HG03045 (cell line): ENCODE measurements around the gene POU2AF3.

Experiments
- ATAC-seq: cut with Tn5 transposase; IDR thresholded peaks from one replicate; pipeline ENCODE4 v1.9.1; 2021; ENCODE audit warnings: mild to moderate bottlenecking, moderate library complexity; ENCODE audit not compliant: unreplicated experiment

The POU2AF3 gene

DNA sequence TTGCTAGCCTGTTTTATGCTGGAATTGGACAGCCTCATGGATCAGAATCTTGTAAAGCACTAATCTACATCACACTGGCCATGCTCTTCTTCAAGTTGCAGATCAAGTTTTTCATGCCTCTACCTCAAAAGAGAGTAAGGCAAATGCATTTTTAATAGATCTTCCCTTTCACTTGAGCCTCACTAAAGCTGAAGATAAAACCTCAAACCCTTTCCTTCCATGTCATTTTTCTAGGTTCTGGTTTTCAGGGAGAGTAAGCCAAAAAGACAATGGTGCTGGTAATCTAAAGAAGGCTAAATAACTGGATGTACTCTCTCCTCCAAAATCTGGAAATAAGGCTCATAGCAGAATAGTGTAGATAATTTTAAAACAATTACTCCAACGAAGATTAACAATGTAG is 52.5 kb downstream of the POU2AF3 start:
- no peak for ATAC-seq

DNA sequence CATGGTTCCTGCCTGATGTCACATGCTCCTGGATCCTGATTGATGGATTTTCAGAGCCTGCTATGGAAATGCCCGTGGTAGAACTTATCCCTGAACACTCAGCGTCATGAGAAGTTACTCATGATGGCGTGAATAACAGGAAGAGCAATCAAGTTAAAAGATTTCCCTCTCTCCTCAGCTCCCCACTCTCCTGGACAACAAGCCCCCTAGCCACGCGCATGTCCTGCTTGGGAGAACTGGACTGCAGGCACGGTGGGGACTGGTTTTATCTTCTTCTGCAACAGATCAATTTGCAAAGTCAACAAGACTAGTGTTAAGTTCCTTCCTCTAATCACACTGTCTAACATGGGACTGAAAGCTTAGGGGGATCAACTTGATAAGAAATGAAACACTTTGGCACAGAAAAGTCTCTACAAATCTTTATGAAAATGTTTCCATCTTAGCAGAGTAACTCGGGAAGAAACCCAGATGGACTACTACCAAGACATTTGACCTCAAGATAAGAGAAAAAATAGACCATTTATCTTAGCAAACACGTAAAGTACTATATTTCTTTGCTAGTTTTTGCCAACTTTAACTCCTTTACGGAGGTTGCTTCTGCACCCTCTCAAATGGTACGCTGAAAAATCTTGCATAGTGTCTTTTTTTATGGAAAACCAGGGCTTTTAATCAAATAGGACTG is 53.2 kb downstream of the POU2AF3 start:
- ATAC-seq: no peak

DNA sequence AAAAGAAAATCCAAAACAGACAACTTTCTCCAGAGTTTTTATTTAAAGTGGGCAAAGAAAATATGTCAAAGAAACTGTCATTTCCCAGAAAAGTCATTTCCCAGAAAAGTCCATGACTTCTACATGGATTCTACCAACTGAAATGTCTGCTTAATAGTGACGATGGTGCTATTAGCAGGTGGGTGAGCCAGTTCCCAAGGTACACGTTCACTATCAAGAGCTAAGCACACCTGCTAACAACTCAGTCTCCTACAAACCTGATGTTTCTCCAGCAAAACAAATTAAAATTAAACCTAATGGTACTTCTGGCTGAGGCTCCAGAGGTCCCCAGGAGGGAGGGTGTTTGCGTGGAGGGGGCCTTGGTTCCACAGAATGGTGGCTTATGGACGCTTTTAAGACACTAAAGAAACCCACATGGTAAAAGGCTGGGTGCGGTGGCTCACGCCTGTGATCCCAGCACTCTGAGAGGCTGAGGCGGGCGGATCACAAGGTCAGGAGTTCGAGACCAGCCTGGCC is 53.9 kb downstream of the POU2AF3 start:
- ATAC-seq: no peak

DNA sequence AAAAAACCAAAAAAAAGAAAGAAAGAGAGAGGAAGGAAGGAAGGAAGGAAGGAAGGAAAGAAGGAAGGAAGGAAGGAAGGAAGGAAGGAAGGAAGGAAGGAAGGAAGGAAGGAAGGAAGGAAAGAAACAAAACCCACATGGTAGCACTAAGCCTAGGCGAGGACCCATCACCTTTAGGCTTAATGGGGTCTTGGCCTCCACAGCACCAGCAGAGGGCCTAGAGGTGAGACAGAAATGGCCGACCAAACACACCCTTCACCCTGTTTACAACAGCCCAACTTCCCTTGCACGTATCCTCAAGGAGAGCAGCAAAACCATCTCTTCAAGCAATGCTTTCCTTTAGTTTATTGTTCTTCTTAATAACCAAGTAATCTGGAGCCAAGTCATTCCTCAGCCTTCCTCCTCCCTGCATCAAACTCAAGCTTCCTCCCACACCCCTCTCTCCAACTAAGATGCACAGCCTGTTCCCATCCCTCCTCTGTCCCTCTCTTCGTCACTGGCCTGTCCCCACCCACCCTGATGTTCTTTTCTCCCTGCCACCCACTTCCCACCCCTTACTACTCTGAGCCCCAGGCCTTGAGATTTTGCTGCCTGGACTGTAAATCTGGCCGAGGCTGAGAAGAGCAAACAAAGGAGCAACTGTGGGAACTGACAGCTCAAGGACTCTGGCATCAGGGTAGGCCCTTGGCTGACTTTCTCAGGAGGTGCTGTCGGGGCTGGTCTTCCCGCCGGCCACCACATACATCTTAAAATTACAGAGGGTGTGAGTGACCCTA is 54.8 kb downstream of the POU2AF3 start:
- ATAC-seq: no peak

DNA sequence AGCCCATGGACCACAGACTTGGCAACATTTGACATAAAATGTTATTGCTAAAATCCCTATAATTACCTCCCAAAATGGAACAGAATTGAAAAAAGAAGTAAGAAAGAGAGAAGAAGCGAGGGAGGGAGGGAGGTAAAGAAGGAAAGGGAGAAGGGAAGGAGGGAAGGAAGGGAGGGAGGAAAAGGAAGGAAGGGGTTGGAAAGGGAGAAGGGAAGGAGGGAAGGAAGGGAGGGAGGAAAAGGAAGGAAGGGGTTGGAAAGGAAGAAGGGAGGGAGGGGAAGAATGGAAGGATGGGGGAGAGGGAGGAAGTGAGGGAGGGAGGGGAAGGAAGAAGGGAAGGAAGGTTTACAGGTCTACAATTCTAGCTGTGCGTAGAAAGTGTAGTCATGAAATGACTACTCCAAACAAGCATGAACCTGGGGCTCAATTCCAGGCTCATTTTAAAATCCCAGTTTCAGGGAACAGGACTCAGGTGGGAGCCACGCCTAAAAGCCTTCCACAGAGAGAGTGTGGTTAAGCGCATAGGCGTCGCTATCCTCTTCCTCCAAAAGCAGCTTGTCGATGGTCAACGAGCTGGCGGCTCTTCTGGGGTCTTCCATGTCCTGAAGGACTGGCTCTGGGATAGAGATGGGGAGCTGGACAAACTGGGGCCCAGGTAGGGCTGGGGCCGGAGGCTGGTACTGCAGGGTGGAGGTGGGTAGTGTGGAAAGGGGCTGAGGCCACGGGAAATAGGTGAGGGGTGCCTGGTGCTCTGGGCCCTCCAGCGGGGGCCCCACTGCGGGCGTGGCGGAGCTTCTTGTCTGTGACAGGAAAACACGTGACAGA is 55.6 kb downstream of the POU2AF3 start:
- ATAC-seq: no peak

DNA sequence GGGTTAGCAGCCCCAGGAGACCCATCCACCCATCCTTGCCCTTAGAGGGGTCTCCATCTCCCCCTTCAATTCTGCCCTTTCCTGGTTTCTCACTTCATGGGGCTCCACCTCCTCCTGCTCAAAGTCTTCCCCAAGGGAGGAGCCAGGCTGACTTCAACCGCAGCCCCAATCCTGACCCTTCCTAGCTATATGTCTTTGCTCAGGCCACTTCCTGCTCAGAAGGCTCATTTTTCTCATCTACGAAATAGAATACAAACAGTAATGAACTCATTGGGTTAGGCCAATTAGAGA is 56.2 kb downstream of the POU2AF3 start:
- ATAC-seq: no peak

DNA sequence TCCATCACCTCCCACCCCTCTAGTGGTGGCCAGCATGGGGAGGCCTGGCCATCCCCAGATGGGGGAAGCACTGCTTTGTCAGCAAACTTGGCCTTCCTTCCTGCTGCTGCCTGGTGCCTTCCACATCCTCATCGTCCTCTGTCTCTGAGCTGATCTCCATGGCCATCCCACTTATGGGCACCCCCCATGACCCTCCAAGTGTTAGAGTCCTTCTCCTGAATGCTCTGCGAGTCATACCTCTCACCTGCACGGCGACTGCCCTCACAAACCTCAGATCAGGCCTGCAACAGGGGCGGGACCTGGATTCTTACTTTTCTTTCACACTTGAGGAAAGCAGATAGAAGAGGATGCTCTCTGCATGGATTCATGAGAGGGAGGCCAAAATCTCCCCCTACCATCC is 56.8 kb downstream of the POU2AF3 start:
- ATAC-seq: no peak

DNA sequence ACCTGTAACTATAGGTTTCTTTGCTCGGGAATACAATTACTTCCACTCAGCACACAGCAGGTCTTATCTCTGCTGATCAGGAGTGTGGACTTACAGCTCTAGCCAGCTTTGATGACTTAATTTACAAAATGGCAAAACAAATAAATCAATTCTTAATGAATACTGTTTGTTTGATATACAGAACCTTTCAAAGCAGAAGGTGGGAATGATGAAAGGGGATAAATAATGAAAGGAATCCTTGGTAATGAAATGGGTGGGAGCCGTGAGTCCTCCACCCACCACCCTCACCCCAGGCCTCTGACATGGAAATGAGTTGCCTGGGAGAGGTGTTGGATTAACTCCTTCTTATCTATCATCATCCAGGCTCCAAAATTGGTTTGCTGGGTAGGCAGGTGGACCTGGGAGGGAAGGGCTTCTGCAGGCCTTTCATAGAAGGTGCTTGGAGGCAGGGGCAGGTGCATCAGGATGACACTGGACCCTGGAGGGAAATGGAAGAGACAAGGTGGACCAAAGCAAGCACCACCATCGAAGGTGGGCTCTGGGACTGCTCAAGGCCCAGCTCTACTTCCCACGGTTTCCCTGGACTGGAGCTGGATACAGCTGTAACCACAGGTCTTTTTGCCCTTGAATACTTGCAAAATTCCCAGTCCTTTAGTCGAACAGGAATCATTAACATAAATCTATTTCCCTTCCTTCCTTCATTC is 57.8 kb downstream of the POU2AF3 start:
- no peak for ATAC-seq

DNA sequence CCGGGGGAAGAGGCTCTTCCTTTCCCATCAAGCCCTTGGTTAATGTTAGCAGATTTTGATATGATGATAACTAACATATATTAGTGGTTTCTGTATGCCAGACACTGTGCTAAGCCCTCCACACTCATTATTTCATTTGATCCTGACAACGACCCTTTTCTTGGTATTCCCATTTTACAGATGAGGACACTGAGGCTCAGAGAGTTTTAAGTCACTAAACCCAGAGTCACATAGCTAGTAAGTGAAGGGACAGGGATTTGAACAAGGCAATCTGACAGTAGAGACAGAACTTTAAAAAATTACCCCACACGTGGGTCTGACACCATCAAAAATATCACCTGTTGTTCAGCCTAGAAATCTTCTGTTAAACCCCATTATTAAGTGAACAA is 58.3 kb downstream of the POU2AF3 start:
- no peak for ATAC-seq

DNA sequence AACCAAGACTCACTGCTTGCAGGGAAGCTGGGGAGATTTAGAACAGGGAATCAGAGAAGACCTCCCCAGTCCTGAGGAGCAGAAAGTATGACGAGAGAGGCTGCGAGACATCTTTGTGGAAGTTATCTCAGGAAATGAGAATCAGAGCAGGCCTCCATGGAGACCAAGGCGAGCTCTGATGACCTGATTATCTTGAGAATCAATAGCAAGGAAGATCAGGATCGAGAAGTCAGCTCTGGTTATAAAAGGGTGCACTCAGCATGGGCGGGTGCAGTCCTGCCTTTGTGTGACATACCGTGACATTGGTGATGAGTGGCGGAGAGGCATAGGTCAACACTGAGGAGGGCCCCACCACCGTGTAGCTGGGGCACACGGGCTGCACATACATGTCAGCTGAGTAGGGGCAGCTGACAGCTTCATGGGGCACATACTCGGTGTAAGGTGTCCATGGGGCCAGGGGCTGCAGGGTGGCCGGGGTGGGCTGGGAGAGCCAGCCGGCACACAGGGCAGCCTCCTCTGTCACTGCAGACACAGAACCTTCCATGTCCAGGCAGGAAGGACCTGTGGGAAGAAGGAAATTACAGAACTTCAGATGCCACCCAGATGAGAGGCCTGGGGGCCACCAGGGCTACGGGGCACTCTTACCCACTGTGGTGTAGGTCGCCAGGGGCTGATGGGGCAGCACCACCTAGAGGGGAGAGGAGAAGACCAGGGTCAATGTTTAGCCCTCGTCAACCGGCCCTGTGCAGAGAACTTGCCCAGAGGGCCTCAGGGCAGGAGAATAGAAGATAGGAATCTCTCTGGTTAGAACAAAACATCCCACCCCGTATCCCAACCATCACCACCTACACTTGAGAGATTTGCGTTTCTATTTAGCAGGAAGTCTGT is 59.0 kb downstream of the POU2AF3 start:
- no peak for ATAC-seq
